ENCODE results near the gene KRT23. TPM values are rescaled to one million over a fixed set of nuclear protein-coding genes. Genes with fewer than 3 reads are reported as not detected.

KRT23 gene
- total RNA-seq, 1 donor from 2014 or later: not detected

GRCh38 chr17:40966848-40967247 lies 29.4 kb upstream of the KRT23 start, which contains the start of gene KRT39:
Gene KRT39 (minus strand): TSS chr17:40966948. CDS start chr17:40966856, 92 bp downstream.
- Mint-ChIP-seq H3K4me1 (ENCODE audit: low read depth, unreplicated experiment) (no peaks in the 10 kb centered on the region), H3K27me3 (ENCODE audit: unreplicated experiment) (no peaks in the 10 kb centered on the region)
- TF ChIP-seq CTCF (IDR thresholded peaks at IDR 0.05; ENCODE audit: partially characterized antibody, unreplicated experiment): no peak

GRCh38 chr17:40963838-40964237 lies 26.4 kb upstream of the KRT23 start:
- DNase-seq: no peak
- Mint-ChIP-seq H3K27ac (ENCODE audit: unreplicated experiment) (no peak overlapping the region), H3K9me3 (ENCODE audit: unreplicated experiment) (no peaks in the 10 kb centered on the region), H3K4me1 (ENCODE audit: low read depth, unreplicated experiment) (no peaks in the 10 kb centered on the region), H3K36me3 (ENCODE audit: unreplicated experiment) (no peaks in the 10 kb centered on the region), H3K27me3 (ENCODE audit: unreplicated experiment) (no peaks in the 10 kb centered on the region), H3K4me3 (ENCODE audit: unreplicated experiment) (no peak overlapping the region)
- peak; percentile 79 for TF ChIP-seq CTCF (IDR thresholded peaks at IDR 0.05; ENCODE audit: partially characterized antibody, unreplicated experiment)

More at GRCh38 chr17:40966848-40967247, 29.4 kb upstream of the KRT23 start, which contains the start of gene KRT39:
- no peak for DNase-seq
- H3K9me3 Mint-ChIP-seq (ENCODE audit: unreplicated experiment): no peaks in the 10 kb centered on the region
- no peak within 1 kb of the TSS for H3K27ac Mint-ChIP-seq (ENCODE audit: unreplicated experiment)
- no peaks in the 10 kb centered on the region for H3K36me3 Mint-ChIP-seq (ENCODE audit: unreplicated experiment)
- H3K4me3 Mint-ChIP-seq (ENCODE audit: unreplicated experiment): no peak within 1 kb of the TSS

GRCh38 chr17:40962059-40962561 lies 24.7 kb upstream of the KRT23 start:
- Mint-ChIP-seq H3K9me3 (ENCODE audit: unreplicated experiment) (no peaks in the 10 kb centered on the region), H3K4me3 (ENCODE audit: unreplicated experiment) (no peak overlapping the region), H3K36me3 (ENCODE audit: unreplicated experiment) (no peaks in the 10 kb centered on the region), H3K27me3 (ENCODE audit: unreplicated experiment) (no peaks in the 10 kb centered on the region), H3K27ac (ENCODE audit: unreplicated experiment) (no peak overlapping the region), H3K4me1 (ENCODE audit: low read depth, unreplicated experiment) (no peaks in the 10 kb centered on the region)
- DNase-seq: no peak
- no peak for TF ChIP-seq CTCF (IDR thresholded peaks at IDR 0.05; ENCODE audit: partially characterized antibody, unreplicated experiment)

GRCh38 chr17:40961591-40961990 lies 24.1 kb upstream of the KRT23 start:
- no peak for TF ChIP-seq CTCF (IDR thresholded peaks at IDR 0.05; ENCODE audit: partially characterized antibody, unreplicated experiment)
- no peak overlapping the region for H3K27ac Mint-ChIP-seq (ENCODE audit: unreplicated experiment)
- H3K9me3 Mint-ChIP-seq (ENCODE audit: unreplicated experiment): no peaks in the 10 kb centered on the region
- H3K27me3 Mint-ChIP-seq (ENCODE audit: unreplicated experiment): no peaks in the 10 kb centered on the region
- no peaks in the 10 kb centered on the region for H3K4me1 Mint-ChIP-seq (ENCODE audit: low read depth, unreplicated experiment)
- no peak for DNase-seq
- no peaks in the 10 kb centered on the region for H3K36me3 Mint-ChIP-seq (ENCODE audit: unreplicated experiment)
- no peak overlapping the region for H3K4me3 Mint-ChIP-seq (ENCODE audit: unreplicated experiment)

GRCh38 chr17:40960144-40960543 lies 22.7 kb upstream of the KRT23 start:
- Mint-ChIP-seq H3K27me3 (ENCODE audit: unreplicated experiment) (no peaks in the 10 kb centered on the region), H3K9me3 (ENCODE audit: unreplicated experiment) (no peaks in the 10 kb centered on the region), H3K4me3 (ENCODE audit: unreplicated experiment) (no peak overlapping the region), H3K27ac (ENCODE audit: unreplicated experiment) (no peak overlapping the region), H3K4me1 (ENCODE audit: low read depth, unreplicated experiment) (no peaks in the 10 kb centered on the region), H3K36me3 (ENCODE audit: unreplicated experiment) (no peaks in the 10 kb centered on the region)
- no peak for TF ChIP-seq CTCF (IDR thresholded peaks at IDR 0.05; ENCODE audit: partially characterized antibody, unreplicated experiment)
- no peak for DNase-seq
